Activated naive CD4-positive, alpha-beta T cell treated with anti-CD3 and anti-CD28 coated beads, Interleukin-2, amount 50 U/mL, for 16 hours (primary cell): Measurements from ENCODE around the gene IP6K1.
"Not testable (repeated sequence)": the region's sequence is repeated elsewhere in the genome, so short reads cannot be mapped to it uniquely, and the experiment has no call there.

Experiments used
- DNase-seq: peaks from one replicate; pipeline ENCODE4 v3.0.0-alpha.2; 2020

Gene IP6K1

GRCh38 chr3:49761661-49762060, 24.7 kb downstream of the IP6K1 start:
- no peak for DNase-seq

DNA sequence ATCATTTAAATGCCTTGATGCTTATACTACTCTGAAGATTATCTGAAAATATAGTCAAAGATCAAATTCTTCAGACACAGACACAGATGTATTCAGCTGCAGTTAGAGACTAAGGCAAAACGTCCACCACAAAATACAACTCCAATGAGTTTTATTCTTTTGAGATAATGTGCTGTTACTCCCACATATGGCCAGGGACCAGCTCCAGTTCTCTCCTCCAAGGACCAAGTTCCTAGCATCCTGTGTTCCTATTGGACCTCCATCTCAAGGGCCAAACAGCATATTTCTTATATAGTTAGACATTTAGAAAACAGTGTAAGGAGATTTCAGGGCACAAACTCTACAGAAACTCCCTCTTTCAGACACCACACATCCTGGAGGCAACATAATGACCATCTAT, 27.1 kb downstream of the IP6K1 start:
- no peak for DNase-seq

- DNase-seq, result no peak
Measured at GRCh38 chr3:49757197-49757596, 29.1 kb downstream of the IP6K1 start.

DNA sequence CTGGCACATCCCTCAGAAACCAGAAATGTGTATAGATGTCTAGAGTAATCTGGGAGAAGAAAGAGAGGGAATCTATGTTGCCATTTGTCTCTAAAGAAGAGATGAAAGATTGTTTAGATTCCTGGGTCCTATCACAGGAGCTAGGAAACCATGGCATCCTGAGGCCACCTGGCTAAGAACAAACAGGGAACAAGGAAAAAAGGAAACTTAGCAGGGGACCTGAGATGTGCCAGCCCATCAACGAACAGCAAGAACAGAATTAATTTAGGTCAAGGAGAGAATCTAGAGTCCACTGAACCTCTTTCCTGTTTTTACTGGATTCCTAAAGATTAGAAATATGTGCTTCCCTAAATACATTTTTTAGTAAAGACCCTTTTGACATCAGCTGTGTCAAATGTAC, 30.3 kb downstream of the IP6K1 start:
- DNase-seq, result no peak

DNA sequence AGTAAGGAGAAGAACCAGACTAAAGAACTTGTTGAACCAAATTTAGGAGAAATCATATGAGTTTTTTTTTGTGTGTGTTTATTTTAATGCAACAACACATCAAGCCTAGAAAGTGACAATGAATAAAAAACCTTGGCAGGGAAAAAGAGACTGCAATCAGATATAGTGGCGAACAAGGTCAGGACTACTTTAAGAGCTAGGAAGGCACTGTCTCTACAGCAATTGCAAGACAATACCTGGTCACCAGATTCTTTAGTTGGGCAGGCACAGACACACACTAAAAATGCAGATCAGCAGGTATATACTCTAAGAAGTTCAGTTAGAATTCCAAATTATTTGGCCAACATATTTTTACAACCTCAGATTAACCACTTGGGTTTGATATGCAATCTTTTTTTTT, 31.8 kb downstream of the IP6K1 start:
- DNase-seq, result no peak

DNA sequence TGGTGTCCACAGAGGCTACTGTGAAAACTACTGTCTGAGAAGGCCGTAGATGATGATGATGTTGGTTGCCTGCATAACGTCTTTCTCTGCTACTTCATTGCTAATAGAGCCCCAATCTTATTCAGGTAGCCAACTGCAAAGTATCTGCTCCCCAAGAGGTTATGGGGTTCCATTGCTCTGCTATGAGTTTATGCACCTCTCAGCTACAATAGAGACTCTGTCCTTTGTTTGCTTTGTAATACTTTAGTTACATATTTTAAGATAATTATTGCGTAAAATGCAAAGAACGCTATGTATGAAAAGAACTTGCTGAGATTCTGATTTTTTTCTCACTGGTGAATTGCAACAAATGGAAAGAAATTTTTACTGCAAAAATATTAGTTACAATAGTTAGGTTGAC, 34.8 kb downstream of the IP6K1 start:
- no peak for DNase-seq

GRCh38 chr3:49750056-49750455, 36.3 kb downstream of the IP6K1 start:
- no peak for DNase-seq

DNA sequence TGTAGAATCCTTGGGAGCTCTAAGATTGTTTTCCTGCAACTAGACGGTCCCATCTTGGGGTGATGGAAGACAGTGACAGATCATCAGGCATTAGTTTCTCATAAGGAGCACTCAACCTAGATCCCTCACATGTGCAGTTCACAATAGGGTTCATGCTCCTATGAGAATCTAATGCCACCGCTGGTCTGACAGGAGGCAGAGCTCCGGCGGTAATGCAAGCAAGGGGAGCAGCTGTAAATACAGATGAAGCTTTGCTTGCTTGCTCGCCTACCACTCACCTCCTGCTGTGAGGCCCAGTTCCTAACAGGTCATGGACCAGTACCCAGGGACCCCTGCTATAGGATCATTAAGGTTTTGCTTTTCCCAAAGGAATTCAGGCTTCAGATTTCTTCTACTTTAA, 37.5 kb downstream of the IP6K1 start:
- DNase-seq, result not testable (repeated sequence)

- no peak for DNase-seq
Measured at GRCh38 chr3:49747792-49748480, 38.4 kb downstream of the IP6K1 start.

- DNase-seq, result no peak
Measured at GRCh38 chr3:49745986-49746385, 40.4 kb downstream of the IP6K1 start.

DNA sequence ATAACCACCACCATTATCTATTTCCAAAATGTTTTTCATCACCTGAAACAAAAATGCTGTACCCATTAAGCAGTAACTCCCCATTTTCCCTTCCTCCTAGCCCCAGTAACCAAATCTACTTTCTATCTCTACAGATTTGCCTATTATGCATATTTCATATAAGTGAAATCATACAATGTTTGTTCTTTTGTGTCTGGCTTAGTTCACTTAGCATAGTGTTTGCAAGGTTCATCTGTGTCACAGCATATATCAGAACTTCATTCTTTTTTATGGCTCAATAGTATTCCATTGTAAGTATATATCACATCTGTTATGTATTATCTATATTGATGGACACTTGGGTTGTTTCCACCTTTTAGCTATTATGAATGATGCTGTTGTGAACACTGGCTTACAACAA, 45.9 kb downstream of the IP6K1 start:
- DNase-seq, result no peak

- no peak for DNase-seq
Measured at GRCh38 chr3:49738067-49738713, 48.2 kb downstream of the IP6K1 start.

GRCh38 chr3:49734752-49735151, 51.6 kb downstream of the IP6K1 start:
- DNase-seq, result no peak

- no peak for DNase-seq
Measured at GRCh38 chr3:49733551-49733950, 52.8 kb downstream of the IP6K1 start.

DNA sequence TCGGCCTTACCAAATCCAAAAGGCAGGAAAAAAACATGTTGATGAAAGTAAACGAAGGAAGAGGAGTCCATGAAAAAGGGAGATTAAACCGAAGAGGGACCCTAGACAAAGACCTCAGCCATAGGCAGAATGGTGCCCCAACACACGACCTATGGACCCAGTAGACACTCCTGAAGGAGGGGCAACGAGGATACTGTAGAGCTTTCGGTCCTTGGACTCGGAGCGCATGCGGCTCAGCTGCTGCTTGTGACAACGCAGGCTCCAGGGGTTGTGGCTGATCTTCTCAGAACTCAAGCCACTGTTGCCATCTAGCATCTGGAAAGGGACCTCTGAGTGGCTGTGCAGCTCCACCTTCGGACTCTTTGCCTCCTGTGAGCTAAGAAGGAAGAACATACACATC, 53.7 kb downstream of the IP6K1 start:
- DNase-seq, result no peak

- DNase-seq, result no peak
Measured at GRCh38 chr3:49729966-49730609, 56.3 kb downstream of the IP6K1 start.

DNA sequence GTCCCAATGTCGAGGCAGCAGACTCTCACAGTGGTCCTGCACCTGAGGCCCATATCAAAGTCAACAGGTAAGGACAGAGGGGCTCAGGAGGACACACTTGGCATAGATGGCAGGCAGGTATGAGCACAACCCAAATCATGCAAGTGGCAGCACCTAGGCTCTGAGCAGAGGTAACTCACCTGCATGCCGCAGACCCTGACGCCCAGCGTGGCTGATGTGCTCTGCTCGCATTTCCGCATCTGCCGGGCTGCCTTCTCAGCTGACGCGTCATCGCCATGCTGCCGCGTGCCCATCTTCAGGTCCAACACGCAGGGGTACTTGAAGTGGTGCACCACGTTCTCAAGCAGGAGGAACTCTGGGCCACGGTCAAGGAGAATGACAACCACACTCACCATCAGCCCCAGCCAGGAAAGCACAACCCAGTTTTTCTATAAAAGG, 58.4 kb downstream of the IP6K1 start:
- no peak for DNase-seq

DNA sequence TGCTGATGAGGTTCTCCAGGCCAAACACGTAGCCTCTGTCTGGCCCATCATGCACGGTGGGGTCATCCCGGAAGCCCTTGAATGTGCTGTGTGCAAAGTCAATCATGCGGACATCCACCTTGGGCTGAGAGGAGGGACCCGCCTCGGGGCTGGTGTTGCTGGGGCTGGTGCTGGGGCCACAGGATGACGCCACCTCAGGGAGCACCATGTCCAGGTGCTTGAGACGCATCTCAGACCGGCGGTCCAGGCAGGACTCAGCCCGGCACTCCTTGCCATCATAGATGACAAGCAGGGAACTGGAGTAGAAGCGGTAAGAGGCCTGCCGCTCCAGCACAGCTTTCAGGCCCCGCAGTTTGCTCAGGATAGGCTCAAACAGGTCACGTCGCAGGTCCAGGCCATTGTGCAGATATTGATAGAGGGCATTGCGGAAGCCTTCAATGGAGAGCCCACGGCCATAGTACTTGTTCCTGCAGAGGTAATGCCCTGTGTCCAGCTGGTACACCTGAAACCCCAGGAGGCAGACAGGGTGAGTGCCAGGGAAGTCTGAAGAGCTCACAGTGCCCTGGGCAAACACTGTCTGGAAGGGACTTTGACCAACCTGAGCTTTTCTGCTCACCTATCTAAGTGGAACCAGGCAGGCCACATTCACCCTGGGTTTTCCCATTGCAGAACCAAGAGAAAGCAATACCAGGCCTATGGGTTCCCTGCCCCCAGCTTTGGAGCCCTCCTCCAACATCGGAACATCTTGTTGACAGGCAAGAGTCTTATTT, 59.0 kb downstream of the IP6K1 start:
- no peak for DNase-seq

GRCh38 chr3:49725906-49726681, 60.2 kb downstream of the IP6K1 start:
- DNase-seq, result no peak

GRCh38 chr3:49724586-49724985, 61.8 kb downstream of the IP6K1 start:
- DNase-seq, result no peak

DNA sequence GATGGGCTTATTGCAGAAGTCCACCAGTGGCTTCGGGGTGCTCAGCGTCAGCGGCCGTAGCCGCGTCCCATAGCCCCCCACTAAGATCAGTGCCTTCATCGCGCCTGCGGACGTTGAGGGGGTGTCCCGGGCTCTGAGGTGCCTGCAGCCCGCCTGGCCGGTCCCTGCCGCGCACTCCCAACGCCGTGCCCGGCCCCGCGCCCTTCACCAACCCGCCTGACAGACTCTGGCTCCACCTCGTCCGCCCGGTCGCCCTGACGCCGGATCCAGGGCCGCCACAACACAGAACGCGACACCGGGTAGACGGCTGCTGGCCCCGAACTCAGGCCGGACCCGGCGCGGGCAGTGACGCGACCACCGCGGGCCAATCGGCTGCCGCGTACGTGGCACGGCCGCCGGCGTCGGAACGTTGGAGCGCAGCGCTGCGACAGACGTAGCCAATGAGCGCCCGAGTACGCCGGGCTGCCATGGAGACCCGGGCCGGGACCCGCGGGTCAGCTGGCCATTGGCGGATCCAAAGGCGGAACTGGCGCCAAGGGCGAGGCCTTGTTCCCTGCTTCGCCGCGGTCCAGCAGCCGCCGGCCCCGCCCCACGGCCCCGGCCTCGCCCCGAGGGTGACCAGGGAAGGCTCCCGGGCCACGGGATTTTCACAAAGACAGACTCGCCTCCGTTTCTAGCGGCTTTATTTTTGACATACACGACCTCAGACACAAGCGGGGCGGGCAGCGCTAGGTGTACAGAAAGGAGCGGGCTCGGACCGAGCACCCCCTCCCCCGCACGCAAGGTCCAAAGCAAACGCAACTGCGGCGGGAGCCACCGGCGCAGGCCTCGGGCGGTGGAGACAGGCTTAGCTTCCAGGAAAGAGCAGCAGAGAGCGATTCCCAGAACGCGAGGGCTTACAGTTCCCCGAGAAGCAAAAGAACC, 62.5 kb downstream of the IP6K1 start, which contains the start of gene GMPPB:
Gene GMPPB, minus strand, starts transcription at position 324 of the 924 bp plus-strand sequence. Its CDS starts 225 bp downstream, at position 99.
- peak; percentile 92 for DNase-seq

- peak; percentile 65 for DNase-seq
Measured at GRCh38 chr3:49723296-49723627, 63.1 kb downstream of the IP6K1 start.
